Naive B cell (primary cell): ENCODE results near the gene BCAN. TPM values are rescaled to one million over a fixed set of nuclear protein-coding genes. Genes with fewer than 3 reads are reported as not detected.

Experiments
- ATAC-seq, 2 donors: fragments of 150-1000 bp; cut with Tn5 transposase; 2 replicates each; pipeline ENCODE4 v1.10.0; 2021; ENCODE audit warnings: low read depth in 2 of 2, mild to moderate bottlenecking in 2 of 2, moderate library complexity in 2 of 2
- DNase-seq: peaks from one replicate; pipeline ENCODE4 v3.0.0; 2022
- H3K27ac Mint-ChIP-seq, 6 donors: one replicate each; pipeline ENCODE4 v1.8.0; 2020 to 2022; ENCODE audit warnings: mild to moderate bottlenecking in 6 of 6, mixed read lengths in 6 of 6, moderate library complexity in 5 of 6, inconsistent platforms in 2 of 6
- H3K27me3 Mint-ChIP-seq, 3 donors: one replicate each; pipeline ENCODE4 v1.8.0; 2021 to 2022; ENCODE audit warnings: mixed read lengths in 3 of 3, mild to moderate bottlenecking in 1 of 3
- H3K36me3 Mint-ChIP-seq, 2 donors: one replicate each; pipeline ENCODE4 v1.8.0; 2020 to 2022; ENCODE audit warnings: mixed read lengths in 2 of 2, inconsistent platforms in 1 of 2, mild to moderate bottlenecking in 1 of 2
- H3K4me1 Mint-ChIP-seq, 3 donors: one replicate each; pipeline ENCODE4 v1.8.0; 2020 to 2022; ENCODE audit warnings: mixed read lengths in 3 of 3, inconsistent platforms in 1 of 3, mild to moderate bottlenecking in 1 of 3, moderate library complexity in 1 of 3
- H3K4me3 Mint-ChIP-seq, 8 donors: one replicate each; pipeline ENCODE4 v1.8.0; 2020 to 2022; ENCODE audit warnings: mild to moderate bottlenecking in 8 of 8, mixed read lengths in 8 of 8, moderate library complexity in 8 of 8, inconsistent platforms in 2 of 8
- H3K9me3 Mint-ChIP-seq, 7 donors: one replicate each; pipeline ENCODE4 v1.8.0; 2020 to 2022; ENCODE audit warnings: mixed read lengths in 7 of 7, mild to moderate bottlenecking in 5 of 7, inconsistent platforms in 2 of 7, moderate library complexity in 1 of 7
- polyA plus RNA-seq, 6 donors: library from polyadenylated mRNA; unstranded; fragments of 300-500 nt; fragmentation: Illumina TruSeq; gene quantifications; one replicate each; pipeline ENCODE4 v1.2.3, GENCODE V29; 2021; ENCODE audit warnings: low read depth in 6 of 6

BCAN gene, protein sequence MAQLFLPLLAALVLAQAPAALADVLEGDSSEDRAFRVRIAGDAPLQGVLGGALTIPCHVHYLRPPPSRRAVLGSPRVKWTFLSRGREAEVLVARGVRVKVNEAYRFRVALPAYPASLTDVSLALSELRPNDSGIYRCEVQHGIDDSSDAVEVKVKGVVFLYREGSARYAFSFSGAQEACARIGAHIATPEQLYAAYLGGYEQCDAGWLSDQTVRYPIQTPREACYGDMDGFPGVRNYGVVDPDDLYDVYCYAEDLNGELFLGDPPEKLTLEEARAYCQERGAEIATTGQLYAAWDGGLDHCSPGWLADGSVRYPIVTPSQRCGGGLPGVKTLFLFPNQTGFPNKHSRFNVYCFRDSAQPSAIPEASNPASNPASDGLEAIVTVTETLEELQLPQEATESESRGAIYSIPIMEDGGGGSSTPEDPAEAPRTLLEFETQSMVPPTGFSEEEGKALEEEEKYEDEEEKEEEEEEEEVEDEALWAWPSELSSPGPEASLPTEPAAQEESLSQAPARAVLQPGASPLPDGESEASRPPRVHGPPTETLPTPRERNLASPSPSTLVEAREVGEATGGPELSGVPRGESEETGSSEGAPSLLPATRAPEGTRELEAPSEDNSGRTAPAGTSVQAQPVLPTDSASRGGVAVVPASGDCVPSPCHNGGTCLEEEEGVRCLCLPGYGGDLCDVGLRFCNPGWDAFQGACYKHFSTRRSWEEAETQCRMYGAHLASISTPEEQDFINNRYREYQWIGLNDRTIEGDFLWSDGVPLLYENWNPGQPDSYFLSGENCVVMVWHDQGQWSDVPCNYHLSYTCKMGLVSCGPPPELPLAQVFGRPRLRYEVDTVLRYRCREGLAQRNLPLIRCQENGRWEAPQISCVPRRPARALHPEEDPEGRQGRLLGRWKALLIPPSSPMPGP
- not detected for polyA plus RNA-seq

DNA sequence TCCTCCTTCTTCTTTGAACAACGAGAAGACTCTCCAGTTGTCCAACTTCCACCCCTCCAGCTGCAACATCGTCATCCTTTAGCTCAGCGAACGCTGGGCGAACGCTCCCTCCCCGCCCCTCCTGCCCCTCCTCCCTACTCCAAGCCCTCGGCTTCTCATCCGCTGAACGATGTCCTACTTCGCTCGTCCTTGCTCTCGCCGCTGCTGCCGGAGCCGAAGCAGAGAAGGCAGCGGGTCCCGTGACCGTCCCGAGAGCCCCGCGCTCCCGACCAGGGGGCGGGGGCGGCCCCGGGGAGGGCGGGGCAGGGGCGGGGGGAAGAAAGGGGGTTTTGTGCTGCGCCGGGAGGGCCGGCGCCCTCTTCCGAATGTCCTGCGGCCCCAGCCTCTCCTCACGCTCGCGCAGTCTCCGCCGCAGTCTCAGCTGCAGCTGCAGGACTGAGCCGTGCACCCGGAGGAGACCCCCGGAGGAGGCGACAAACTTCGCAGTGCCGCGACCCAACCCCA, at the start of gene BCAN:
BCAN (plus strand) TSS at position 357 of the 504 bp plus-strand sequence. CDS start 3,938 bp downstream, outside the sequence.
- H3K27ac Mint-ChIP-seq, result peak within 1 kb of the TSS in 3 of 6 donors; percentile 43 to 79 (median 49)
- peaks cover 70 to 87% (median 87%) of the 10 kb centered on the region in 3 donors for H3K27me3 Mint-ChIP-seq
- peaks cover 0 to 7% of the 10 kb centered on the region in 2 donors for H3K36me3 Mint-ChIP-seq
- ATAC-seq, result peak; percentile 39 to 44
- DNase-seq, result no peak
- H3K4me3 Mint-ChIP-seq, result peak within 1 kb of the TSS; percentile 18 to 82 (median 75)
- H3K4me1 Mint-ChIP-seq, result peaks cover 21 to 29% (median 23%) of the 10 kb centered on the region in 3 donors
- H3K9me3 Mint-ChIP-seq, result no peaks in the 10 kb centered on the region

DNA sequence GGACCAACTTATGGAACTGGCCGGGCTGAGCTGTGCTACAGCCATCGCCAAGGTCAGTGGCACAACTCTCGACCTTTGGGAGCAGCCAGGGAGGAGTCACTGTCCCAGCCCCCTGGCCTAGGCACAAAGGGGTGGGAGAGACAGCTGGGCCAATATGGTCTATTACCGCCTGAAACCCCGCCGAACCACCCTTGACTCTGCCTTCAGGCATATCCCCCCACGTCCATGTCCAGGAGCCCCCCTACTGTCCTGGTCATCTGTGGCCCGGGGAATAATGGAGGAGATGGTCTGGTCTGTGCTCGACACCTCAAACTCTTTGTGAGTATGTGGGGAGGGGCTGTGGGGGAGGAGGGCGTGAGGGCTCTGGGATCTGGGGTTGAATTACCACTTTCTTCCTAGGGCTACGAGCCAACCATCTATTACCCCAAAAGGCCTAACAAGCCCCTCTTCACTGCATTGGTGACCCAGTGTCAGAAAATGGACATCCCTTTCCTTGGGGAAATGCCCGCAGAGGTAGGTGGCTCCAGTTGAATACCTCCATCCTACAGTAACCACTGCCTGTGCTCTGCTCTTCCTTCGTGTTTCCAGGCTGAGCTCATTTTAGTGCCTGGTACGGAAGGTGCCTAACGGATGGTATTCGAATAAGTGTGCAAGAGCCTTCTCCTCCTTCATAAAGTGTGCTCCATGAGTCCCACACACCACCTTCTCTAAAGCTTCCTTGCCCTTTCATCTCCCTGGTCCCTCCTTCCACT, 49.6 kb upstream of the BCAN start:
- DNase-seq, result no peak
- Mint-ChIP-seq H3K4me1 (peaks cover 14 to 24% (median 19%) of the 10 kb centered on the region in 3 donors), H3K36me3 (peaks cover 6 to 22% of the 10 kb centered on the region in 2 donors), H3K9me3 (no peaks in the 10 kb centered on the region), H3K27me3 (no peaks in the 10 kb centered on the region), H3K27ac (peak overlapping the region in 4 of 6 donors; percentile 44 to 97 (median 80)), H3K4me3 (peak overlapping the region; percentile 72 to 94 (median 90))
- ATAC-seq, result no peak

DNA sequence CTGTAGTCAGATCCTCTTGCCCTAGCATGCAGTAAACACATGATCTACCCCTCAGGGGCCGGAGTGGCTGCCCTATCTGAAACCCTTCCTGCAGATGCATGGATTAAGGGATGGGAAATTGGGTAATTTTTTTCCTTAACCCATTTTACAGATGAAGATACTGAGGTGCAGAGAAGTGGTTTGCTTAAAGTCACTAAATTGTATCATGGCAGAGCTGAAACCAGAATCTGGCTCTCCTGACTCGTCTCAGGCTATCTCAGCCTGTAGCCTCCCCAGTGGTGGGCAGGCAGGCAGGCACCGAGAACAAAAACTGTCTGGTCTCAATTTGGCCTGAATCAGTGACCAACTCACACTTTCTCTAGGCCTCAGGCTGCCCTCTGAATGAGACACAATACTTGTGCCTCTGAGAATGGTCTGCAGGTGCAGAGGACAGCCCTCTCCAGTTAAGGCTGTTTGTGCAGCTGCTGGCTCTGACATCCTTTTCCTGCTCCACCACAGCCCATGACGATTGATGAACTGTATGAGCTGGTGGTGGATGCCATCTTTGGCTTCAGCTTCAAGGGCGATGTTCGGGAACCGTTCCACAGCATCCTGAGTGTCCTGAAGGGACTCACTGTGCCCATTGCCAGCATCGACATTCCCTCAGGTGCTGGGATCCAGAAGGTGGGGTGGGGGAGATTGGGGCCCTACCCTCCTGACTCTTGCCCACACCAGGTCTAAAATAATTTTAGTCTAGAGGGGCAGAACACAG, 48.8 kb upstream of the BCAN start:
- peak overlapping the region in 5 of 6 donors; percentile 44 to 88 (median 77) for H3K27ac Mint-ChIP-seq
- no peaks in the 10 kb centered on the region for H3K9me3 Mint-ChIP-seq
- H3K36me3 Mint-ChIP-seq, result peaks cover 6 to 24% of the 10 kb centered on the region in 2 donors
- H3K4me1 Mint-ChIP-seq, result peaks cover 14 to 24% (median 19%) of the 10 kb centered on the region in 3 donors
- ATAC-seq (no peak), DNase-seq (no peak)
- no peaks in the 10 kb centered on the region for H3K27me3 Mint-ChIP-seq
- H3K4me3 Mint-ChIP-seq, result peak overlapping the region in 7 of 8 donors; percentile 72 to 93 (median 90)

DNA sequence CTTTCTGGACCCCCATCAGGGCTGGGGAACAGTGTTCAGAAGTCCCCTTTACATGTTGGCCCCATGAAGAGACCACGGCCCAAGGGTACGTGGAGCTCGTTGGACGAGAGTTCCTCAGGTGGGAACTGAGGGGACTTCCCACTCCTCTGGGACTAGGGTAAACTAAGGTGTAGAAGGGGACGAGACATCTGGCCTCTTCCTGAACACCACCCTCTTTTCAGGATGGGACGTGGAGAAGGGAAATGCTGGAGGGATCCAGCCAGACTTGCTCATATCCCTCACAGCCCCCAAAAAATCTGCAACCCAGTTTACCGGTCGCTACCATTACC, 48.3 kb upstream of the BCAN start:
- ATAC-seq (no peak), DNase-seq (no peak)
- peak overlapping the region in 1 of 8 donors; percentile 90 for H3K4me3 Mint-ChIP-seq
- H3K4me1 Mint-ChIP-seq, result peaks cover 16 to 25% (median 24%) of the 10 kb centered on the region in 3 donors
- H3K27ac Mint-ChIP-seq, result peak overlapping the region in 1 of 6 donors; percentile 88
- H3K9me3 Mint-ChIP-seq, result no peaks in the 10 kb centered on the region
- no peaks in the 10 kb centered on the region for H3K27me3 Mint-ChIP-seq
- H3K36me3 Mint-ChIP-seq, result peaks cover 11 to 24% of the 10 kb centered on the region in 2 donors

DNA sequence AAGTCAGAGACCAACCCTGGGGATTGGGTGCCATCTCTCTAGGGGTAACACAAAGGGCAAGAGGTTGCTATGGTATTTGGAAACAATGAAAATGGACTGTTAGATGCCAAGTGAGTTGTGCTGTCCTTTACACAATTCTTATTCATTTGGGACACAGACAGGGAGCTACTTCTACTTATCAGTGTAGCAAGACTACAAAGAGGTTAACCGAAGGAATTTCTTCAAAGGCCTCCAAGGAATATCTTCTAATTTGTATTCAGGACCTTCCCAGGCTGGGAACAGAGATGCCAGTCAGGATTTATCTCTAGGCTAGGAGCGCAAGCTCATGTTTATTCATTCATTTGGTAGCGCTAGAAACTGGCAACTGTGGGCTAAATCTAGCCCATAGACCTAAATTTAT, 47.7 kb upstream of the BCAN start:
- peak overlapping the region in 1 of 6 donors; percentile 33 for H3K27ac Mint-ChIP-seq

DNA sequence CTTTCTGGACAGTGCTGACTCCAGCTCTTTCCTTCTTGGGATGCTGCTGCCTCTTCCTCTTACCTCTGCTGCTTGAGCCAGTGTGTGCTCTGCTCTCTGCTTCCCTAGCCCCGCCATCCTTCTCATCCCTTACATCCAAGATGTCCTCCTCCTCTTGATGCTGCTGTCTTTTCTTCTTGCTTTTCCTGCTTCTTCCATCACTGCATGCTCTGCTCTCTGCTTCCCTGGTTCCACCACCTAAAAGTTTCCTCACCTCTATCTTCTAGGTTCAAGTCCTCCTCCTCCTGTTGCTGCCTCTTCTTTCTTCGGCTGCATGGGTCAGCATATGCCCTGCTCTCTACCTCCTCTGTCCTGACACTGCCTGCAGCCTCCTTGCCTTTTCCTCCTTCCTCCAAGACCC, 46.9 kb upstream of the BCAN start:
- ATAC-seq (no peak), DNase-seq (no peak)
- H3K27me3 Mint-ChIP-seq, result no peaks in the 10 kb centered on the region
- H3K9me3 Mint-ChIP-seq, result no peaks in the 10 kb centered on the region
- peak overlapping the region in 4 of 8 donors; percentile 20 to 64 (median 32) for H3K4me3 Mint-ChIP-seq
- peak overlapping the region in 3 of 6 donors; percentile 3 to 92 (median 30) for H3K27ac Mint-ChIP-seq
- H3K36me3 Mint-ChIP-seq, result peaks cover 14 to 24% of the 10 kb centered on the region in 2 donors
- peaks cover 19 to 37% (median 27%) of the 10 kb centered on the region in 3 donors for H3K4me1 Mint-ChIP-seq

More for the DNA sequence above, 47.7 kb upstream of the BCAN start:
- no peak for ATAC-seq
- Mint-ChIP-seq H3K4me3 (peak overlapping the region in 1 of 8 donors; percentile 69), H3K27me3 (no peaks in the 10 kb centered on the region), H3K36me3 (peaks cover 14 to 24% of the 10 kb centered on the region in 2 donors), H3K9me3 (no peaks in the 10 kb centered on the region), H3K4me1 (peaks cover 19 to 29% (median 27%) of the 10 kb centered on the region in 3 donors)
- no peak for DNase-seq

DNA sequence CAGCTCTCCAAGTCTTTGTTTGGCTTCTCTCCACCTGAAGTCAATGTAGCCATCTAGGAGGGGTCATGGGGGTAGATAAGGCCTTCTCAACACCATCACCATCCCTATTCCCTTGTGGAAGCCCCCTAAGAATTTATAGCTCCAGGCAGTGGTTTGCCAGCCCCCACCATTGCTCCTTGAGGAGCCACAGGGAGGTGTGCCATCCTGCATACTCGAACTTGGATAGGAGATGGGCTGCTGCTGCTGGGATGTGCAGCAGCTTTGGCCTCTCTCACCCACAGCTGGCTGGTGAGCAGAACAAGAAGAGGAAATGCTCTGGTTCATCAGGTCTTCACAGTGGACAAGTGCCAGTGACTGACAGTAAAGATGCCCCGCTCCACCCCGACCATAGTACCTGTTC, 45.5 kb upstream of the BCAN start:
- H3K36me3 Mint-ChIP-seq, result peaks cover 14 to 24% of the 10 kb centered on the region in 2 donors
- no peaks in the 10 kb centered on the region for H3K9me3 Mint-ChIP-seq
- ATAC-seq (no peak), DNase-seq (no peak)
- H3K27ac Mint-ChIP-seq, result peak overlapping the region in 3 of 6 donors; percentile 40 to 87 (median 63)
- peak overlapping the region in 2 of 8 donors; percentile 41 to 67 for H3K4me3 Mint-ChIP-seq
- H3K4me1 Mint-ChIP-seq, result peaks cover 27 to 45% (median 34%) of the 10 kb centered on the region in 3 donors
- no peaks in the 10 kb centered on the region for H3K27me3 Mint-ChIP-seq

DNA sequence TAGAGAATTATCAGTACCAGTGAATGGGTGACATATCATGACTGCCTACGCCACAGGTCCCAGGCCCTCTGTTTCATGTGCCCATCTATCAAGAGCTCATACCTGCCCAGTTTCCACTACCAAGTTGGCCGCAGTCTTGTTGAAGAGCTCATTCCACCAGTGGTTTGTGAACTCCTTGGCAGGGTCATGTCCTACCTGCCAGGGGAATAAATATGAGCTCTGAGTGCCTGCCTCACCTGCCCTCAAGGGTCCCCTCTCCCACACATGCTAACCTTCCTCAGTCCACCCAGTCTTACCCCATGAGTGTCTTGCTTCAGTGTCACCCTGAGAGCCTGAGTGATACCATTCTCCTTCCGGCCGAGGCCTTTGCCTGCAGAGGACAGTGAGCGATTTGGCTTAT, 43.8 kb upstream of the BCAN start:
- Mint-ChIP-seq H3K36me3 (peaks cover 14 to 24% of the 10 kb centered on the region in 2 donors), H3K27ac (peak overlapping the region in 3 of 6 donors; percentile 15 to 86 (median 55)), H3K4me3 (peak overlapping the region in 3 of 8 donors; percentile 25 to 68 (median 31)), H3K9me3 (no peaks in the 10 kb centered on the region), H3K27me3 (no peaks in the 10 kb centered on the region), H3K4me1 (peaks cover 29 to 45% (median 34%) of the 10 kb centered on the region in 3 donors)
- ATAC-seq, result no peak
- no peak for DNase-seq

DNA sequence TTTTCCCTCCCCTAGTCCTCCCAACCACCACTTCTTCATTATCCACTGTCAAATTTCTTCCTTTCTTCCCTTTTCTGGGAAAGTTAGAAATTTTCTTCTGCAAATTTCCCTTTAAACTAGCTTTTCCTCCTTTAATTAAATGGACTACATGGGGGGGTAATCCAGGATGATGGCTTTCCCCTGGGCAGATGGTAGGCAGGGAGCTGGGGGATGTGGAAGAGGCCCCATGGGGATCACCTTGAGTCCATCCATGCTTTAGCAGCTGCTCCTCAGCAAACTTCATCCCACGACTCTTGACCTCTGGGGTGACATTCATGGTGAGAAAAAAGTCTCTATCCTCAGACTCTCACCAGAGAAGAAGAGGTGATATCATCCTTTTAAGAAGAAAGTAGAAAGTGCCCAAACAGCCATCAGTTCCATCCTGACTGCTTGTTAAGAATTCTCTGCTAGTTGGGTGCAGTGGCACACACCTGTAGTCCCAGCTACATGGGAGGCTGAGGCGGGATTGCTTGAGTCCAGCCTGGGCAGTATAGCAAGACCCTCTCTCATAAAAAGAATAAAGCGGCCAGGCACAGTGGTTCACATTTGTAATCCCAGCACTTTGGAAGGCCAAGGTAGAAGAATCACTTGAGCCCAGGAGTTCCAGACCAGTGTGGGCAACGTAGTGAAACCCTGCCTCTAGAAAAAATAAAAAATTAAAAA, 43.0 kb upstream of the BCAN start:
- Mint-ChIP-seq H3K4me1 (peaks cover 29 to 42% (median 34%) of the 10 kb centered on the region in 3 donors), H3K4me3 (peak overlapping the region in 1 of 8 donors; percentile 84), H3K27ac (peak overlapping the region in 4 of 6 donors; percentile 22 to 86 (median 62)), H3K36me3 (peaks cover 14 to 24% of the 10 kb centered on the region in 2 donors), H3K27me3 (no peaks in the 10 kb centered on the region), H3K9me3 (no peaks in the 10 kb centered on the region)
- DNase-seq (no peak), ATAC-seq (no peak)

DNA sequence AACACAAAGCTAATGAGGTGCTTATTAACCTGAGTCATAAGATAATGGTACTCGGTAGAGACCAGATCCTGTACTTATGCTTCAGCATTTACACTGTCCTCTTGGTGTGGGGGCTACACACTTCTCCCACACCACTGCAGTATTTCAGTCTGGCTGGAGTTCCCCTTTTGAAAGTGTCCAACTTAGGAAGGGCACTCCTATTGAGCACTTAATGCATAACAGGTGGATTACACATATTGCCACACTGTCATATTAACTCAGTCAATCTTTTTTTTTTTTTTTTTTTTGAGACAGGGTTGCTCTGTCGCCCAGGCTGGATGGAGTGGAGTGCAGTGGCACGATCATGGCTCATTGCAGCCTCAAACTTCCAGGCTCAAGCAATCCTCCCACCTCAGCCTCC, 42.1 kb upstream of the BCAN start:
- H3K27ac Mint-ChIP-seq, result peak overlapping the region in 4 of 6 donors; percentile 38 to 98 (median 66)
- no peaks in the 10 kb centered on the region for H3K27me3 Mint-ChIP-seq
- H3K36me3 Mint-ChIP-seq, result peaks cover 14 to 22% of the 10 kb centered on the region in 2 donors
- no peaks in the 10 kb centered on the region for H3K9me3 Mint-ChIP-seq
- peak overlapping the region in 7 of 8 donors; percentile 84 to 100 (median 96) for H3K4me3 Mint-ChIP-seq
- ATAC-seq, result peak; percentile 73 to 78
- H3K4me1 Mint-ChIP-seq, result peaks cover 29 to 42% (median 34%) of the 10 kb centered on the region in 3 donors
- peak; percentile 45 for DNase-seq

DNA sequence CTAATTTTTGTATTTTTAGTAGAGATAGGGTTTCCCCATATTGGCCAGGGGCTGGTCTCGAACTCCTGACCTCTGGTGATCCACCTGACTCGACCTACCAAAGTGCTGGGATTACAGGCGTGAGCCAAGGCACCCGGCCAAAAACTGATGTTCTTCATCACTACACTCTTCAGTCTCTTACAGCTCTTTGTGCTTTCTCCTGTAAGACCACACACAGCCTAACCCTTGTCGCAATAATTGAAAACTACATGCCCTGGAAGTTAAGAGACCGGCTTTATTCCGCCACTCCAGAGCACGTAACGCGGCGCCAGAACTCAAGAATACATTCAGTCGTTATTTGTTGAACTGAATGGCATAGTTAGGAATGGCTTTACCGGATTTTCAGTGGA, 41.2 kb upstream of the BCAN start:
- Mint-ChIP-seq H3K9me3 (no peaks in the 10 kb centered on the region), H3K27me3 (no peaks in the 10 kb centered on the region), H3K4me1 (peaks cover 26 to 46% (median 29%) of the 10 kb centered on the region in 3 donors), H3K4me3 (peak overlapping the region; percentile 84 to 100 (median 96)), H3K27ac (peak overlapping the region; percentile 85 to 99 (median 96)), H3K36me3 (peaks cover 13 to 14% of the 10 kb centered on the region in 2 donors)
- DNase-seq, result no peak
- ATAC-seq, result no peak
